ENCODE results near the gene TNFSF8. TPM values are rescaled to one million over a fixed set of nuclear protein-coding genes. Genes with fewer than 3 reads are reported as not detected.

Gene TNFSF8
- total and polyA plus RNA-seq, 9 of the 15 experiments (the other 6 are each of a cell fraction or from before 2014, with no cell fraction given) = 0.09 TPM; not detected in 8

GRCh38 chr9:114957558-114957957 lies 27.2 kb upstream of the TNFSF8 start:
- CTCF ChIA-PET (ENCODE audit: low intra/inter-chr PET ratio) = no interaction called here
- no peak for ATAC-seq

More at GRCh38 chr9:114957558-114957957, 27.2 kb upstream of the TNFSF8 start:
- Histone ChIP-seq H3K9me1 (ENCODE audit: control insufficient read depth, insufficient read depth, low read length) (no peaks in the 10 kb centered on the region), H3K27ac (ENCODE audit: extremely low read depth, low read depth, low read length) (no peak overlapping the region), H3K4me2 (ENCODE audit: insufficient read depth, low read length) (no peak overlapping the region), H3K4me1 (replicated peaks in 1 of 2; ENCODE audit: control insufficient read depth in 2 of 2, insufficient read depth in 2 of 2, low read length in 2 of 2) (no peaks in the 10 kb centered on the region), H2AFZ (ENCODE audit: low read depth, low read length) (no peak overlapping the region), H3K9ac (ENCODE audit: insufficient read depth in 1 of 2, low read depth in 2 of 2, low read length in 2 of 2) (no peak overlapping the region), H3K4me3 (no peak overlapping the region), H3K9me3 (replicated peaks; ENCODE audit: control insufficient read depth, insufficient read depth, low read depth, low read length) (no peaks in the 10 kb centered on the region), H3K79me2 (ENCODE audit: control insufficient read depth, insufficient read depth, low read length) (no peaks in the 10 kb centered on the region), H3K27me3 (ENCODE audit: control insufficient read depth in 2 of 2, insufficient read depth in 2 of 2, low read length in 2 of 2) (no peaks in the 10 kb centered on the region; a peak in 1 of 5 replicates), H3K36me3 (ENCODE audit: control insufficient read depth, insufficient read depth, low read length) (no peaks in the 10 kb centered on the region), H4K20me1 (replicated peaks; ENCODE audit: control insufficient read depth, insufficient read depth, low read length) (no peaks in the 10 kb centered on the region)
- in situ Hi-C loops (cut with MboI) = no loop called here
- FAIRE-seq (no peak), DNase-seq (ENCODE audit: extremely low read depth in 1 of 4, low spot score in 3 of 4) (no peak)
- BruUV-seq (replicated peaks) = no TSS peak
- POLR2A ChIA-PET = no interaction called here
- TF ChIP-seq KDM1A (IDR thresholded peaks at IDR 0.05) (no peak), MCM7 (IDR thresholded peaks at IDR 0.05) (no peak), RNF219 (CRISPR knock-in tag; IDR thresholded peaks at IDR 0.05) (no peak), CHD7 (IDR thresholded peaks at IDR 0.05; ENCODE audit: low read depth, low read length) (no peak), MAFK (IDR thresholded peaks at IDR 0.05; ENCODE audit: low read length) (no peak), NFATC3 (IDR thresholded peaks at IDR 0.05) (no peak), POLR2H (tag; IDR thresholded peaks at IDR 0.05; ENCODE audit: low read depth) (no peak), GABPB1 (CRISPR knock-in tag; IDR thresholded peaks at IDR 0.05) (no peak), CBX8 (IDR thresholded peaks at IDR 0.05; ENCODE audit: borderline replicate concordance, extremely low read depth, low read depth, low read length, poor library complexity, severe bottlenecking) (no peak)
- intact Hi-C loops (cut with micrococcal nuclease) = no loop called here
- 6% methylated on average over 3 of the region's 3 CpGs for WGBS (ENCODE audit: insufficient coverage, low coverage, missing lambda C conversion rate)
